Neural progenitor cell (in vitro differentiated cells): Measurements from ENCODE around the gene REC114. TPM values are rescaled to one million over a fixed set of nuclear protein-coding genes. Genes with fewer than 3 reads are reported as not detected.

Experiments used
- DNase-seq: peaks from one replicate; pipeline ENCODE4 v3.0.0-alpha.2; 2016; ENCODE audit warnings: low spot score
- H2AFZ ChIP-seq: fragments of 200-600 bp; sonication (generic); replicated peaks from 2 replicates; pipeline ENCODE4 v1.6.1; 2016; ENCODE audit warnings: antibody characterized with exemption
- H3F3A ChIP-seq: fragments of 200-600 bp; sonication (generic); 2 replicates; pipeline ENCODE4 v1.6.1; 2016; ENCODE audit warnings: antibody characterized with exemption, low read depth
- H3K27ac ChIP-seq: fragments of 200-600 bp; sonication (generic); 2 replicates; pipeline ENCODE4 v1.5.1; 2016; ENCODE audit warnings: mild to moderate bottlenecking
- H3K27me3 ChIP-seq: fragments of 200-600 bp; sonication (generic); 2 replicates; pipeline ENCODE4 v1.6.1; 2016; ENCODE audit warnings: mild to moderate bottlenecking, moderate library complexity
- H3K36me3 ChIP-seq: fragments of 200-600 bp; sonication (generic); 2 replicates; pipeline ENCODE4 v1.5.1; 2016
- H3K4me1 ChIP-seq: fragments of 200-600 bp; sonication (generic); 2 replicates; pipeline ENCODE4 v1.6.1; 2016; ENCODE audit warnings: mixed run types
- H3K4me2 ChIP-seq: fragments of 200-600 bp; sonication (generic); 2 replicates; pipeline ENCODE4 v1.6.1; 2016
- H3K4me3 ChIP-seq: fragments of 200-600 bp; sonication (generic); 2 replicates; pipeline ENCODE4 v1.5.1; 2016
- H3K79me2 ChIP-seq: fragments of 200-600 bp; sonication (generic); 2 replicates; pipeline ENCODE4 v1.6.1; 2016; ENCODE audit warnings: low read depth
- H3K9ac ChIP-seq: fragments of 200-600 bp; sonication (generic); 2 replicates; pipeline ENCODE4 v1.6.1; 2016
- H3K9me3 ChIP-seq: fragments of 200-600 bp; sonication (generic); 2 replicates; pipeline ENCODE4 v1.5.1; 2016; ENCODE audit warnings: low read depth
- H4K20me1 ChIP-seq: fragments of 200-600 bp; sonication (generic); 2 replicates; pipeline ENCODE4 v1.6.1; 2016; ENCODE audit warnings: low read depth
- H3K27ac Mint-ChIP-seq: 3 replicates; pipeline ENCODE4 v1.8.0; 2021; ENCODE audit warnings: mixed read lengths
- H3K27me3 Mint-ChIP-seq: 2 replicates; pipeline ENCODE4 v1.8.0; 2022; ENCODE audit warnings: low read depth, mild to moderate bottlenecking, inconsistent platforms, moderate library complexity, mixed read lengths; ENCODE audit not compliant: insufficient read depth
- H3K36me3 Mint-ChIP-seq: 3 replicates; pipeline ENCODE4 v1.8.0; 2021; ENCODE audit warnings: mixed read lengths
- H3K4me1 Mint-ChIP-seq: 3 replicates; pipeline ENCODE4 v1.8.0; 2021; ENCODE audit warnings: mixed read lengths
- H3K4me3 Mint-ChIP-seq: 3 replicates; pipeline ENCODE4 v1.8.0; 2021; ENCODE audit warnings: mild to moderate bottlenecking, moderate library complexity, mixed read lengths
- H3K9me3 Mint-ChIP-seq: 3 replicates; pipeline ENCODE4 v1.8.0; 2020; ENCODE audit warnings: mixed read lengths
- EZH2 ChIP-seq: fragments of 200-600 bp; sonication (generic); IDR thresholded peaks from 2 replicates; pipeline ENCODE4 v1.6.1; 2017; ENCODE audit warnings: antibody characterized with exemption, mild to moderate bottlenecking, moderate library complexity
- EZH2phosphoT487 ChIP-seq: fragments of 200-600 bp; sonication (generic); IDR thresholded peaks from 2 replicates; pipeline ENCODE4 v1.6.1; 2017; ENCODE audit warnings: antibody characterized with exemption
- total RNA-seq: library from RNA; depleted of rRNA; stranded (reverse); fragments of >200 nt; gene quantifications from 2 replicates; pipeline ENCODE4 v1.2.3, GENCODE V29; 2015; ENCODE audit warnings: low replicate concordance
- TF ChIP-seq, protein P1 (sequence below): fragments of 200-600 bp; sonication (generic); IDR thresholded peaks from 2 replicates; pipeline ENCODE4 v1.5.1; 2017; ENCODE audit warnings: antibody characterized with exemption, mild to moderate bottlenecking

Gene REC114
- total RNA-seq, 1 donor from 2014 or later: not detected

DNA sequence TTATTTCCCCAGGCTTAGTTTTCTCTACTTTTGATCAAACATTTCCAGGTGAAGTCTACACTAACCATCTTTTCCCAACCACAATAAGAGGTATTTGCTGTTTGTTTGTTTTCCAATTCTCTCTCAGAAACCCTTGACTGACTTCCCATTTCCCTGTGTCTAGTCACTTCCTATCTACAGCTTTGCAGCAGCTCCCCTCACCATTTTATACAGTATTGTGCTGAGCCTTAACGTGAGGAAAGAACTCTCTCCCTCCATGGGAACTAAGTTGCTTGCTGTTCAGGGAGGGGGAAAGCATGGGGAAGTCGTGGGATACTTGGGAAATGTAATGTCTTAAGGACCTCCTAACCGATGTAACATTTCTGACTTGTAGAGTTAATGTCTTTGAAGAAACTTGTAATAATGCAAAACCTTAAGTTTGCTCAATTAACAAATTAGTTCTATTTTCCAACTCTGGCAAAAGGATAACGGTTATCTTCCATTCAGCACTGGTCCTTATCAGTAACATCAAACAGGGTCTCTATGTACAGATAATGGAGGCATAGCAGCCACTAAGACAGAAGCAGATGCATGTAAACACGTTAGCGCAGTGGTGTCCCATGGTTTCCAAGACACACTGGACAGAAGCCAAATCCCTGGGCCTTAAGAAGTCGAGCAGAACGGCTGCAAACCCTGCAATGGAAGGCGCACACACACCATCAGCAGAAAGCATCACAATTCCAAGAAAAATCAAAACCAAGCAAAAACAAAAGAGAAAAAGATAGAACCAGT lies 150.5 kb downstream of the REC114 start:
- Histone ChIP-seq H3F3A (peaks cover 10% of the 10 kb centered on the region), H3K4me3 (no peak overlapping the region), H3K9ac (no peak overlapping the region), H3K4me2 (no peak overlapping the region), H4K20me1 (peaks cover 75% of the 10 kb centered on the region), H3K79me2 (peaks cover 86% of the 10 kb centered on the region), H3K4me1 (peaks cover 37% of the 10 kb centered on the region), H3K27me3 (no peaks in the 10 kb centered on the region), H3K9me3 (no peaks in the 10 kb centered on the region), H3K36me3 (no peaks in the 10 kb centered on the region), H3K27ac (no peak overlapping the region), H2AFZ (no peak overlapping the region)
- Mint-ChIP-seq H3K36me3 (peaks cover 16% of the 10 kb centered on the region), H3K27ac (no peak overlapping the region), H3K4me1 (peaks cover 21% of the 10 kb centered on the region), H3K9me3 (no peaks in the 10 kb centered on the region), H3K4me3 (no peak overlapping the region), H3K27me3 (peaks cover 4% of the 10 kb centered on the region)
- DNase-seq: no peak
- TF ChIP-seq, protein P1, sequence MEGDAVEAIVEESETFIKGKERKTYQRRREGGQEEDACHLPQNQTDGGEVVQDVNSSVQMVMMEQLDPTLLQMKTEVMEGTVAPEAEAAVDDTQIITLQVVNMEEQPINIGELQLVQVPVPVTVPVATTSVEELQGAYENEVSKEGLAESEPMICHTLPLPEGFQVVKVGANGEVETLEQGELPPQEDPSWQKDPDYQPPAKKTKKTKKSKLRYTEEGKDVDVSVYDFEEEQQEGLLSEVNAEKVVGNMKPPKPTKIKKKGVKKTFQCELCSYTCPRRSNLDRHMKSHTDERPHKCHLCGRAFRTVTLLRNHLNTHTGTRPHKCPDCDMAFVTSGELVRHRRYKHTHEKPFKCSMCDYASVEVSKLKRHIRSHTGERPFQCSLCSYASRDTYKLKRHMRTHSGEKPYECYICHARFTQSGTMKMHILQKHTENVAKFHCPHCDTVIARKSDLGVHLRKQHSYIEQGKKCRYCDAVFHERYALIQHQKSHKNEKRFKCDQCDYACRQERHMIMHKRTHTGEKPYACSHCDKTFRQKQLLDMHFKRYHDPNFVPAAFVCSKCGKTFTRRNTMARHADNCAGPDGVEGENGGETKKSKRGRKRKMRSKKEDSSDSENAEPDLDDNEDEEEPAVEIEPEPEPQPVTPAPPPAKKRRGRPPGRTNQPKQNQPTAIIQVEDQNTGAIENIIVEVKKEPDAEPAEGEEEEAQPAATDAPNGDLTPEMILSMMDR: no peak
- TF ChIP-seq EZH2 (no peak), EZH2phosphoT487 (no peak)

DNA sequence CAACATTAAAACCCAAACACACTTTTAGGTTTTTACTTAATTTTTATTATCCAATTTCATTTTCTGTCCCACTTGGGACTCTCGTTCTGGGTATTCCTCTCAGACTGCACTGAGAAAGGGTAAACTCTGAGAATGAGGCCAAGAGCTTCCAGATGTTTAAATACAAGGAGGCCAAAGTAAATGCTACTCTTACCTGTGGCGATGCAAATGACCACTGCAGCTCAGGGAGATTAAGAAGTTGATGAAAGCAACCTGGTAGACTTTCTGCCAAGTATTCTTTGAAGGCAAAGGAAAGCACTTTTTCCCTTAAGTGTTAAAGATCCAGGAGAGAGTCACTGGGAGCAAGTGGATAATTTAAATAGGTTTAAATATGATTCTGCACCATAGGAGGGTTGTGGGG lies 151.1 kb downstream of the REC114 start:
- Histone ChIP-seq H4K20me1 (peaks cover 78% of the 10 kb centered on the region), H3K4me1 (peaks cover 44% of the 10 kb centered on the region), H3K79me2 (peaks cover 89% of the 10 kb centered on the region)

DNA sequence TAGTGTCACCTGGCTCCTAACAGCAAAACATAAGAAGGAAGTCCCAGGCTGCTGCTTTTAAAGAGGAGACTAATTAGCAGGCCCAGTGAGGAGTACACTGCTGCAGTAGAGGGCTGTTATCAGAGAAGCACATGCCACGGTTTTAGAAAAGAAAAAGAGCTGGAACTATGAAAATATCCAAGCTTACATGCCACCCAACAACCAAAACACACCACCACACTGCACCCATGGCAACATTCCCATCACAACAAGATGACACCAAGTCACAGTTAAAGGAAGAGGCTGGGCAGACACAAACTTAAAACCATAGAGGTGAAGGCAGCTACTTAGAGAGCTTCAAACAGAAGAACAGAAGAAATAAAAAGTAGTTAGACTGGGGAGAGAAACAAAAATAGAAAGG lies 153.2 kb downstream of the REC114 start:
- Mint-ChIP-seq H3K27ac (no peak overlapping the region), H3K4me3 (no peak overlapping the region), H3K4me1 (peaks cover 33% of the 10 kb centered on the region), H3K27me3 (peaks cover 4% of the 10 kb centered on the region), H3K36me3 (peaks cover 9% of the 10 kb centered on the region), H3K9me3 (no peaks in the 10 kb centered on the region)
- Histone ChIP-seq H4K20me1 (peaks cover 92% of the 10 kb centered on the region), H3K79me2 (peaks cover 100% of the 10 kb centered on the region), H3K4me1 (peaks cover 63% of the 10 kb centered on the region), H3F3A (peaks cover 21% of the 10 kb centered on the region), H3K27me3 (no peaks in the 10 kb centered on the region), H3K9me3 (no peaks in the 10 kb centered on the region), H3K27ac (peak overlapping the region; percentile 8), H3K36me3 (no peaks in the 10 kb centered on the region), H3K4me3 (no peak overlapping the region), H2AFZ (no peak overlapping the region), H3K4me2 (peak overlapping the region; percentile 43), H3K9ac (no peak overlapping the region)
- no peak for DNase-seq
- TF ChIP-seq, protein P1: no peak
- TF ChIP-seq EZH2phosphoT487 (no peak), EZH2 (no peak)

More for the DNA sequence above, 151.1 kb downstream of the REC114 start:
- Mint-ChIP-seq H3K27ac (no peak overlapping the region), H3K36me3 (peaks cover 13% of the 10 kb centered on the region), H3K9me3 (no peaks in the 10 kb centered on the region), H3K4me1 (peaks cover 28% of the 10 kb centered on the region), H3K27me3 (peaks cover 4% of the 10 kb centered on the region), H3K4me3 (no peak overlapping the region)
- Histone ChIP-seq H3K36me3 (no peaks in the 10 kb centered on the region), H3K9me3 (no peaks in the 10 kb centered on the region), H3F3A (peaks cover 10% of the 10 kb centered on the region), H3K27ac (no peak overlapping the region), H3K27me3 (no peaks in the 10 kb centered on the region), H3K4me2 (no peak overlapping the region), H3K9ac (no peak overlapping the region), H3K4me3 (no peak overlapping the region), H2AFZ (no peak overlapping the region)
- no peak for DNase-seq
- TF ChIP-seq EZH2phosphoT487 (no peak), EZH2 (no peak)
- TF ChIP-seq, protein P1: no peak
